Hair follicle dermal papilla cell (primary cell): ENCODE measurements around the gene CENPF. TPM values are rescaled to one million over a fixed set of nuclear protein-coding genes. Genes with fewer than 3 reads are reported as not detected.

ENCODE experiments used
- total RNA-seq: library from RNA; depleted of rRNA; stranded (reverse); fragments of >200 nt; gene quantifications from 2 replicates; pipeline ENCODE4 v1.2.3, GENCODE V29; 2012

Gene CENPF
- 6.3 and 6.8 TPM in 2 replicates for total RNA-seq

GRCh38 chr1:214602764-214603657 is at the start of gene CENPF:
TSS of gene CENPF (plus strand) at chr1:214603195. CDS start at chr1:214613755, 10,560 bp downstream.

Other genes starting within 250 kb of the CENPF start
- gene PTPN14, start 51.6 kb upstream of the CENPF start, total RNA-seq = 98.6 and 115 TPM in 2 replicates